ENCODE measurements around the gene MED12. TPM values are rescaled to one million over a fixed set of nuclear protein-coding genes. Genes with fewer than 3 reads are reported as not detected.

MED12 gene
- total and polyA plus RNA-seq, 2 of the 8 experiments (the other 6 are each of a cell fraction or from before 2014, with no cell fraction given), result 19.4 to 48.9 TPM

- Histone ChIP-seq H4K20me1 (replicated peaks in 1 of 2; ENCODE audit: control insufficient read depth in 1 of 2, insufficient read depth in 2 of 2, low read length in 2 of 2) (no peaks in the 10 kb centered on the region), H4K8ac (ENCODE audit: extremely low read depth, insufficient read depth, low read length) (no peak overlapping the region), H3K23me2 (ENCODE audit: low read depth, low read length) (no peaks in the 10 kb centered on the region; the same call in 1 of the 2 replicates), H3K56ac (replicated peaks; ENCODE audit: insufficient read length, low read depth, low read length) (no peak overlapping the region), H2BK15ac (ENCODE audit: low read length) (no peak overlapping the region), H3K4me2 (ENCODE audit: insufficient read depth in 1 of 2, low read depth in 2 of 2, low read length in 2 of 2) (no peak overlapping the region), H2AK5ac (ENCODE audit: low read depth, low read length) (no peak overlapping the region), H3K27me3 (replicated peaks in 1 of 4; ENCODE audit: control insufficient read depth in 3 of 4, extremely low read depth in 1 of 4, insufficient read depth in 3 of 4, low read length in 3 of 4) (no peaks in the 10 kb centered on the region), H2AFZ (ENCODE audit: low read length) (no peak overlapping the region), H2BK12ac (ENCODE audit: low read depth, low read length) (no peak overlapping the region), H4K5ac (ENCODE audit: insufficient read length, low read depth, low read length) (no peak overlapping the region), H3K9me3 (ENCODE audit: insufficient read depth in 2 of 2, low read depth in 1 of 2, low read length in 1 of 2) (no peaks in the 10 kb centered on the region), H4K91ac (replicated peaks; ENCODE audit: insufficient read length, low read length) (no peak overlapping the region), H2BK20ac (ENCODE audit: low read length) (no peak overlapping the region), H3K14ac (ENCODE audit: insufficient read length) (no peak overlapping the region), H3K4me3 (ENCODE audit: extremely low read depth in 1 of 4, insufficient read depth in 2 of 4, low read depth in 3 of 4, low read length in 4 of 4) (no peak overlapping the region), H3K4ac (replicated peaks; ENCODE audit: insufficient read length, low read depth, low read length) (no peak overlapping the region), H3K79me2 (ENCODE audit: control insufficient read depth in 1 of 2, insufficient read depth in 2 of 2, low read length in 2 of 2) (no peaks in the 10 kb centered on the region), H3K27ac (ENCODE audit: low read depth, low read length) (no peak overlapping the region), H3K79me1 (ENCODE audit: low read depth, low read length) (no peaks in the 10 kb centered on the region), H3K4me1 (replicated peaks in 1 of 4; ENCODE audit: control insufficient read depth in 3 of 4, insufficient read depth in 4 of 4, low read length in 3 of 4) (peaks cover 0 to 1% (median 0%) of the 10 kb centered on the region in 4 experiments; a peak in 1 of 7 replicates), H2BK5ac (ENCODE audit: low read depth, low read length) (no peak overlapping the region), H3K23ac (ENCODE audit: insufficient read length) (no peak overlapping the region), H3K36me3 (ENCODE audit: control insufficient read depth in 2 of 4, insufficient read depth in 4 of 4, low read length in 3 of 4) (no peaks in the 10 kb centered on the region), H3K18ac (ENCODE audit: extremely low read depth, low read length) (no peak overlapping the region), H2BK120ac (replicated peaks; ENCODE audit: low read depth, low read length) (no peak overlapping the region), H3K9ac (replicated peaks in 1 of 4; ENCODE audit: extremely low read depth in 1 of 4, low read depth in 3 of 4, low read length in 3 of 4) (no peak overlapping the region)
- ChIA-PET POLR2A (ENCODE audit: partially characterized antibody) (interaction anchor here (0.8 to 1.0 kb wide), 2 partner anchors 30 to 33 kb away, joined by 3 read pairs; partner anchors contain the start of gene NLGN3), CTCF (ENCODE audit: partially characterized antibody) (interaction anchor here (1.0 to 2.2 kb wide), 6 partner anchors 30 to 207 kb away, joined by 3 to 9 read pairs (median 4); no protein-coding TSS in a partner anchor)
- no peak for FAIRE-seq
- WGBS, 2 experiments (ENCODE audit: extremely low coverage in 1 of 2, insufficient coverage in 1 of 2, insufficient read length in 1 of 2, insufficient replicate concordance in 2 of 2, low coverage in 1 of 2, low lambda C conversion rate in 2 of 2, missing lambda C conversion rate in 1 of 2), result 83% methylated on average over 3 of the region's 3 CpGs; no CpG with 5 or more reads in 1 of the 2 experiments
- no peak for DNase-seq (ENCODE audit: low read depth in 1 of 2, low spot score in 2 of 2)
- TF ChIP-seq SUZ12 (IDR thresholded peaks at IDR 0.05; ENCODE audit: low read length) (no peak), YY1 (IDR thresholded peaks at IDR 0.05; ENCODE audit: low read depth, low read length) (no peak), TEAD4 (IDR thresholded peaks at IDR 0.05; ENCODE audit: low read depth, low read length) (no peak), CEBPB (IDR thresholded peaks at IDR 0.05; ENCODE audit: low read depth, low read length) (no peak), BCL11A (IDR thresholded peaks at IDR 0.05; ENCODE audit: low read depth in 2 of 2, low read length in 2 of 2) (no peak), KDM5A (IDR thresholded peaks at IDR 0.05; ENCODE audit: low read length) (no peak), ATF2 (IDR thresholded peaks at IDR 0.05; ENCODE audit: low read length) (no peak), CREB1 (IDR thresholded peaks at IDR 0.05) (no peak), SRF (IDR thresholded peaks at IDR 0.05; ENCODE audit: low read depth, low read length) (no peak), RFX5 (IDR thresholded peaks at IDR 0.05; ENCODE audit: borderline replicate concordance, low read depth, low read length) (no peak), SP2 (IDR thresholded peaks at IDR 0.05; ENCODE audit: low read length) (no peak), SP4 (IDR thresholded peaks at IDR 0.05; ENCODE audit: low read length) (no peak), CHD1 (IDR thresholded peaks at IDR 0.05; ENCODE audit: low read depth, low read length) (no peak), KDM1A (IDR thresholded peaks at IDR 0.05; ENCODE audit: borderline replicate concordance, low read length) (no peak), ZNF274 (IDR thresholded peaks at IDR 0.05; ENCODE audit: borderline replicate concordance, extremely low read depth, low read length) (no peak)
These were observed 58.9 kb downstream of the MED12 start for GRCh38 chrX:71177327-71177726.

All from H1 (cell line).